PC-3 (cell line): ENCODE results near the gene IFIT3. TPM values are rescaled to one million over a fixed set of nuclear protein-coding genes. Genes with fewer than 3 reads are reported as not detected.

Experiments
- ATAC-seq: fragments of 200-7000 bp; cut with Tn5 transposase; 2 replicates; pipeline ENCODE4 v1.9.1; 2020; ENCODE audit warnings: mild to moderate bottlenecking, moderate library complexity
- BruUV-seq: library from RNA; stranded (reverse); fragments of 400-500 nt; replicated peaks from 2 replicates; lab custom pipeline; 2021; lab: Mats Ljungman, UMichigan
- CTCF ChIA-PET: fragments of 300-600 bp; sonication (Branson Sonifier 250); formaldehyde crosslinking; loops from one replicate; lab custom pipeline; 2022; ENCODE audit warnings: antibody characterized with exemption; lab: Charles Lee
- POLR2A ChIA-PET: fragments of 300-600 bp; sonication (Branson Sonifier 250); formaldehyde crosslinking; loops from one replicate; lab custom pipeline; 2022; ENCODE audit warnings: antibody characterized with exemption; ENCODE audit not compliant: unreplicated experiment; lab: Charles Lee
- DNase-seq: peaks from one replicate; pipeline ENCODE4 v3.0.0-alpha.2; 2015
- H2AFZ ChIP-seq: fragments of 300-600 bp; sonication (generic); 2 replicates; pipeline ENCODE4 v1.6.0; 2016; ENCODE audit warnings: antibody characterized with exemption, low read length
- H3F3A ChIP-seq: fragments of 300-600 bp; sonication (generic); one replicate; pipeline ENCODE4 v1.6.0; 2017; ENCODE audit warnings: antibody characterized with exemption, low read length, control low read depth, mild to moderate bottlenecking; ENCODE audit not compliant: unreplicated experiment
- H3K27ac ChIP-seq: fragments of 300-600 bp; sonication (generic); 2 replicates; pipeline ENCODE4 v1.5.1; 2016; ENCODE audit warnings: mild to moderate bottlenecking, low read length
- H3K27me3 ChIP-seq: fragments of 300-600 bp; sonication (generic); 2 replicates; pipeline ENCODE4 v1.6.1; 2016; ENCODE audit warnings: low read length, mixed read lengths
- H3K36me3 ChIP-seq: fragments of 300-600 bp; sonication (generic); 2 replicates; pipeline ENCODE4 v1.6.1; 2016; ENCODE audit warnings: low read depth, mixed run types, low read length, mixed read lengths
- H3K4me1 ChIP-seq: fragments of 300-600 bp; sonication (generic); 2 replicates; pipeline ENCODE4 v1.5.1; 2016; ENCODE audit warnings: low read length; ENCODE audit not compliant: insufficient read depth
- H3K4me2 ChIP-seq: fragments of 300-600 bp; sonication (generic); 2 replicates; pipeline ENCODE4 v1.6.0; 2016; ENCODE audit warnings: low read length
- H3K4me3 ChIP-seq: fragments of 300-600 bp; sonication (generic); 2 replicates; pipeline ENCODE4 v1.5.1; 2016; ENCODE audit warnings: mild to moderate bottlenecking, low read length, mixed read lengths
- H3K79me2 ChIP-seq: fragments of 300-600 bp; sonication (generic); 2 replicates; pipeline ENCODE4 v1.6.1; 2017; ENCODE audit warnings: low read length, mixed read lengths
- H3K9ac ChIP-seq: fragments of 300-600 bp; sonication (generic); 2 replicates; pipeline ENCODE4 v1.6.0; 2016; ENCODE audit warnings: mild to moderate bottlenecking, low read length
- H3K9me2 ChIP-seq: fragments of 300-600 bp; sonication (generic); replicated peaks from 2 replicates; pipeline ENCODE4 v1.6.1; 2016; ENCODE audit warnings: mixed run types, low read length, mixed read lengths
- H3K9me3 ChIP-seq: fragments of 300-600 bp; sonication (generic); 2 replicates; pipeline ENCODE4 v1.6.1; 2016; ENCODE audit warnings: low read length, mixed read lengths
- H4K20me1 ChIP-seq: fragments of 300-600 bp; sonication (generic); 2 replicates; pipeline ENCODE4 v1.6.1; 2016; ENCODE audit warnings: low read length, mixed read lengths
- EZH2 ChIP-seq: fragments of 300-600 bp; sonication (generic); IDR thresholded peaks from one replicate; pipeline ENCODE4 v1.6.1; 2017; ENCODE audit warnings: antibody characterized with exemption, mild to moderate bottlenecking, low read length; ENCODE audit not compliant: unreplicated experiment
- EZH2phosphoT487 ChIP-seq: fragments of 300-600 bp; sonication (generic); IDR thresholded peaks from 2 replicates; pipeline ENCODE4 v1.6.1; 2018; ENCODE audit warnings: mild to moderate bottlenecking, antibody characterized with exemption, low read length, borderline replicate concordance
- intact Hi-C: fragments of 100-400 bp; cut with micrococcal nuclease; formaldehyde crosslinking; loops from 2 replicates; pipeline ENCODE4 v1.9.0; 2023
- total RNA-seq: library from RNA; depleted of rRNA; stranded (reverse); fragments of >200 nt; gene quantifications from 2 replicates; pipeline ENCODE4 v1.2.3, GENCODE V29; 2014
- TF ChIP-seq, protein P1 (sequence below): fragments of 300-600 bp; sonication (generic); conservative IDR thresholded peaks from 2 replicates; pipeline ENCODE4 v1.5.1; 2017; ENCODE audit warnings: antibody characterized with exemption, low read depth, mild to moderate bottlenecking, low read length

IFIT3 gene
- total RNA-seq, 1 experiment from 2014 or later = 5.0 TPM

DNA sequence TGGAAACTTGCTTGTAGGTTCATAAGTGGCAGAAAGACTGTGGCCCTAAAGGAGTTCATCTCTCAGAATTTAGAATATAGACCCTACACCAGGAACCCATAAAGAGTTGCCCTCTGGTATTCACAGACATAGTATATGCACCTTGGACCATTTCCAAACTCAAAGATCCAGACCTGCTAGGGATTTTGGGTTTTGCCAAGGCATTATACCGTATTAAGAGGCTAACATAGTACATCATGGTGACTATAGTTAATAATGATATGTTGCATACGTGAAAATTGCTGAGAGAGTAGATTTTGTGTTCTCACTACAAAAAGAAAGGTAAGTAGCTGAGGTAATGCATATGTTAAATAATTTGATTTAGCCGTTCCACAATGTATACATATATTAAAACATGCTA lies 13.9 kb downstream of the IFIT3 start:
- Histone ChIP-seq H2AFZ (no peak overlapping the region), H3K9ac (no peak overlapping the region), H3K9me2 (no peaks in the 10 kb centered on the region), H3K4me2 (no peak overlapping the region), H3K4me3 (no peak overlapping the region), H3K4me1 (peaks cover 16% of the 10 kb centered on the region), H3K27me3 (no peaks in the 10 kb centered on the region), H3F3A (no peaks in the 10 kb centered on the region), H3K79me2 (no peaks in the 10 kb centered on the region), H4K20me1 (no peaks in the 10 kb centered on the region), H3K9me3 (no peaks in the 10 kb centered on the region), H3K27ac (no peak overlapping the region), H3K36me3 (no peaks in the 10 kb centered on the region; the same call in 1 of the 2 replicates)
- ChIA-PET POLR2A (no interaction called here), CTCF (no interaction called here)
- BruUV-seq = no TSS peak
- intact Hi-C loops = no loop called here
- ATAC-seq = no peak
- no peak for DNase-seq
- no peak for TF ChIP-seq EZH2phosphoT487
- TF ChIP-seq, protein P1, sequence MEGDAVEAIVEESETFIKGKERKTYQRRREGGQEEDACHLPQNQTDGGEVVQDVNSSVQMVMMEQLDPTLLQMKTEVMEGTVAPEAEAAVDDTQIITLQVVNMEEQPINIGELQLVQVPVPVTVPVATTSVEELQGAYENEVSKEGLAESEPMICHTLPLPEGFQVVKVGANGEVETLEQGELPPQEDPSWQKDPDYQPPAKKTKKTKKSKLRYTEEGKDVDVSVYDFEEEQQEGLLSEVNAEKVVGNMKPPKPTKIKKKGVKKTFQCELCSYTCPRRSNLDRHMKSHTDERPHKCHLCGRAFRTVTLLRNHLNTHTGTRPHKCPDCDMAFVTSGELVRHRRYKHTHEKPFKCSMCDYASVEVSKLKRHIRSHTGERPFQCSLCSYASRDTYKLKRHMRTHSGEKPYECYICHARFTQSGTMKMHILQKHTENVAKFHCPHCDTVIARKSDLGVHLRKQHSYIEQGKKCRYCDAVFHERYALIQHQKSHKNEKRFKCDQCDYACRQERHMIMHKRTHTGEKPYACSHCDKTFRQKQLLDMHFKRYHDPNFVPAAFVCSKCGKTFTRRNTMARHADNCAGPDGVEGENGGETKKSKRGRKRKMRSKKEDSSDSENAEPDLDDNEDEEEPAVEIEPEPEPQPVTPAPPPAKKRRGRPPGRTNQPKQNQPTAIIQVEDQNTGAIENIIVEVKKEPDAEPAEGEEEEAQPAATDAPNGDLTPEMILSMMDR = no peak

DNA sequence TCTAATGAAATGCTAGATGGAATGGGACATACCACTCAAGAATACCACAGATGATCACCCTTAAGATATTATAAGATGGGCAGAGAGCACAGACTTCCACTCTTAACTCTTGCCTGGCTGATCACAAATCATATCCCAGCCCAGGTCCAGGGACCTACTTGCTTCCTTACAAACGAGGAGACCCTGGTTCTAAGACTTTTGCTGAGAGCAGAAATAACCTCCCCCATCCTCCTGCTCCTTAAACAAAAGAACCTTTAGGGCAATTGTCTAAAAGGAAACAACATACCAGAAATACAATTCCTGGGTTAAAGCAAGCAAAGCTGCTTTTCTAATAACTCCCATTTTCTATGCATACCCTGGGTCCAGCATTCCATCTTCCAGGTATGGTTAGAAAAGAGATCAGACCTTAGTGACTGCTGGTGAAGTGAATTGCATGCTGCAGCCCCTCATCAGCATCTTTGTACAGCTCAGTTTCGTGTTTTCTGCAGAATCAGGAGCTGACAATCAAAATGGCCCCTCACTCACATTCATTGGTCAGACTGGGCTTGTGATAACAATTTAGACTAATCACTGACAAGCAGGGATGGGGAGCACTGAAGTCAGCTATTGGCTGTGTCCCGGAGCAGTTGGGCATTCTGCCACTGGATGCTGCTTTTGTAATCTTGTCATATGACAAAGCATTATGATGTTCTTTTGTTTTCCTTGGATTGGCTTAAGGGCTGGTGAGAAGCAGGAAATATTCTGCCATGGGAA lies 14.6 kb downstream of the IFIT3 start:
- H3K9me3 ChIP-seq = no peaks in the 10 kb centered on the region
- POLR2A ChIA-PET = no interaction called here
- CTCF ChIA-PET = no interaction called here
- H3K36me3 ChIP-seq = no peaks in the 10 kb centered on the region; the same call in 1 of the 2 replicates
- H4K20me1 ChIP-seq = no peaks in the 10 kb centered on the region
- H2AFZ ChIP-seq = no peak overlapping the region
- H3K27ac ChIP-seq = no peak overlapping the region
- intact Hi-C loops = no loop called here
- no peak overlapping the region for H3K9ac ChIP-seq
- BruUV-seq = no TSS peak
- no peak for TF ChIP-seq EZH2phosphoT487
- no peak for TF ChIP-seq EZH2
- TF ChIP-seq, protein P1 = no peak
- H3K9me2 ChIP-seq = no peaks in the 10 kb centered on the region
- H3K4me1 ChIP-seq = peaks cover 19% of the 10 kb centered on the region
- DNase-seq = no peak
- no peaks in the 10 kb centered on the region for H3K27me3 ChIP-seq
- no peak overlapping the region for H3K4me3 ChIP-seq
- H3F3A ChIP-seq = no peaks in the 10 kb centered on the region
- H3K79me2 ChIP-seq = no peaks in the 10 kb centered on the region
- H3K4me2 ChIP-seq = no peak overlapping the region
- ATAC-seq = no peak

DNA sequence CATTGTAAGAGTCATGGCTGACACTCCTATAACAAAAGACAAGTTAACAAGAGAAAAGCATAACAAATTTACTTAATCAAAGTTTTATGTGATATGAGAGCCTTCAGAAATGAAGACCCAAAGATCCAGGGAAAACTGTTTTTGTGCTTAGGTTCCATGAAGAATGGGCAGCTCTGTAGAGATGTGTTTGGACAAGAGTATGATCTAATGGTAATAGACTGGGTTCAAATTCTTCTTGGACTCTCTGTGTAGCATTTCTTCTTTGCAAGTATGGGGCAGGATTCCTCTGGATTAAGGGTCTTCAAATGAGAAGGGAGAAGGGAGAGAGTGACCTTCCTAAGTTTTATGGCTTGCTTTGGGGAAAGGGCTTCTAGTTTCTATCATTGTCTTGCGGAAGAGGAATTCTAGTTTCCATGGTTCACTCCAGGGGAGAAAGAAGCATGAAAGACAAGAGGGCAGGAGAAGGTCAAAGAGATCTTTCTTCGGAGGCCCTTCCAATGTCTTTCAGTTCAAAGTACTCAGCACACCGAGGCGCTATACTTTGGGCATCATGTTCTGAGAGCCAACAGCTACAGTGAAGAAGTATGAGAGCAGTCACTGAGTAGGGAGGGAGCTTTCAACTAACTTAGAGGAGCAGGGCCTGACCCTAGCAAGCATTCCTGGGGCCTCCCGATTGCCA lies 15.4 kb downstream of the IFIT3 start:
- Histone ChIP-seq H3F3A (no peaks in the 10 kb centered on the region), H3K79me2 (no peaks in the 10 kb centered on the region), H3K9me3 (no peaks in the 10 kb centered on the region), H3K4me1 (peaks cover 17% of the 10 kb centered on the region), H3K27ac (no peak overlapping the region), H3K36me3 (no peaks in the 10 kb centered on the region; the same call in 1 of the 2 replicates), H3K4me2 (no peak overlapping the region), H3K27me3 (no peaks in the 10 kb centered on the region), H4K20me1 (no peaks in the 10 kb centered on the region), H3K9me2 (no peaks in the 10 kb centered on the region), H3K9ac (no peak overlapping the region), H2AFZ (no peak overlapping the region), H3K4me3 (no peak overlapping the region)
- BruUV-seq = no TSS peak
- ChIA-PET POLR2A (no interaction called here), CTCF (no interaction called here)
- DNase-seq (no peak), ATAC-seq (no peak)
- intact Hi-C loops = no loop called here
- no peak for TF ChIP-seq EZH2phosphoT487
- no peak for TF ChIP-seq EZH2
- TF ChIP-seq, protein P1 = no peak
